Hematopoietic multipotent progenitor cell (in vitro differentiated cells): ENCODE data around the gene NAA15. TPM values are rescaled to one million over a fixed set of nuclear protein-coding genes. Genes with fewer than 3 reads are reported as not detected.

Experiments
- small RNA-seq: library from RNA; depleted of rRNA; stranded (forward); fragments of <200 nt; gene quantifications from one replicate; pipeline ENCODE3, GENCODE V24; 2012
- total RNA-seq: library from RNA; depleted of rRNA; stranded (reverse); fragments of >200 nt; gene quantifications from one replicate; pipeline ENCODE4 v1.2.3, GENCODE V29; 2012

The NAA15 gene
- total RNA-seq, 1 donor, result 13.5 TPM

Small RNAs within 50 kb of the gene (small RNA-seq; reads per million reads assigned to genes)
- not detected for gene RF01225
- not detected for gene RNU6-1074P
- gene RNU6-1214P, result not detected

Other genes starting within 250 kb of the NAA15 start
- gene ELF2, start 124.3 kb upstream of the NAA15 start, total RNA-seq, result 34.2 TPM
- gene MGARP, start 21.3 kb upstream of the NAA15 start, total RNA-seq, result not detected
- 24.8 TPM for gene NDUFC1, start 972 bp downstream of the NAA15 start, total RNA-seq
- 23.4 TPM for gene RAB33B, start 152.6 kb downstream of the NAA15 start, total RNA-seq